ENCODE measurements around the gene CCDC134. TPM values are rescaled to one million over a fixed set of nuclear protein-coding genes. Genes with fewer than 3 reads are reported as not detected.

CCDC134 gene
- total and polyA plus RNA-seq, 2 of the 8 experiments (the other 6 are each of a cell fraction or from before 2014, with no cell fraction given) = 7.7 to 20.0 TPM

- H3K4me1 ChIP-seq (replicated peaks in 1 of 4; ENCODE audit: control insufficient read depth in 3 of 4, insufficient read depth in 4 of 4, low read length in 3 of 4) = peaks cover 11 to 38% (median 26%) of the 10 kb centered on the region in 4 experiments
- no peak overlapping the region for H3K18ac ChIP-seq (ENCODE audit: extremely low read depth, low read length)
These were observed 46.8 kb downstream of the CCDC134 start for GRCh38 chr22:41847300-41847699.

More at GRCh38 chr22:41847300-41847699, 46.8 kb downstream of the CCDC134 start:
- no peak overlapping the region for H2AK5ac ChIP-seq (ENCODE audit: low read depth, low read length)
- no peak overlapping the region for H3K14ac ChIP-seq (ENCODE audit: insufficient read length)
- no peak overlapping the region; a peak in 2 of 4 replicates for H3K4me2 ChIP-seq (ENCODE audit: insufficient read depth in 1 of 2, low read depth in 2 of 2, low read length in 2 of 2)
- DNase-seq (ENCODE audit: low read depth in 1 of 2, low spot score in 2 of 2) (no peak), FAIRE-seq (no peak)
- CTCF ChIA-PET (ENCODE audit: partially characterized antibody) = interaction anchor here (1.0 to 3.8 kb wide), 6 partner anchors 10 to 150 kb away, joined by 3 to 33 read pairs (median 7); no protein-coding TSS in a partner anchor
- no peak overlapping the region for H4K8ac ChIP-seq (ENCODE audit: extremely low read depth, insufficient read depth, low read length)
- peaks cover 0 to 11% (median 2%) of the 10 kb centered on the region in 4 experiments; a peak in 4 of 8 replicates for H3K36me3 ChIP-seq (ENCODE audit: control insufficient read depth in 2 of 4, insufficient read depth in 4 of 4, low read length in 3 of 4)
- no peak overlapping the region for H2BK20ac ChIP-seq (ENCODE audit: low read length)
- no peak overlapping the region for H3K4me3 ChIP-seq (ENCODE audit: extremely low read depth in 1 of 4, insufficient read depth in 2 of 4, low read depth in 3 of 4, low read length in 4 of 4)
- peaks cover 34 to 95% of the 10 kb centered on the region in 2 experiments for H3K79me2 ChIP-seq (ENCODE audit: control insufficient read depth in 1 of 2, insufficient read depth in 2 of 2, low read length in 2 of 2)
- H3K79me1 ChIP-seq (ENCODE audit: low read depth, low read length) = peaks cover 21% of the 10 kb centered on the region
- no peak overlapping the region for H4K91ac ChIP-seq (replicated peaks; ENCODE audit: insufficient read length, low read length)
- no peak overlapping the region for H3K27ac ChIP-seq (ENCODE audit: low read depth, low read length)
- WGBS, 2 experiments (ENCODE audit: extremely low coverage in 1 of 2, insufficient coverage in 1 of 2, insufficient read length in 1 of 2, insufficient replicate concordance in 2 of 2, low coverage in 1 of 2, low lambda C conversion rate in 2 of 2, missing lambda C conversion rate in 1 of 2) = 90% methylated on average over 2 of the region's 2 CpGs; no CpG with 5 or more reads in 1 of the 2 experiments
- POLR2A ChIA-PET (ENCODE audit: partially characterized antibody) = interaction anchor here (0.9 to 8.7 kb wide), 5 partner anchors 9 to 33 kb away, joined by 4 to 85 read pairs (median 7); partner anchors contain the start of gene SREBF2
- no peak for TF ChIP-seq POLR2AphosphoS5 (IDR thresholded peaks at IDR 0.05; ENCODE audit: low read depth, low read length)
- TF ChIP-seq SIN3A (conservative IDR thresholded peaks at IDR 0.05 in 1 of 2, IDR thresholded peaks at IDR 0.05 in 1 of 2; ENCODE audit: low read depth in 1 of 2, low read length in 2 of 2) = no peak
- H2AFZ ChIP-seq (ENCODE audit: low read length) = no peak overlapping the region
- H3K23ac ChIP-seq (ENCODE audit: insufficient read length) = no peak overlapping the region
- H4K20me1 ChIP-seq (replicated peaks in 1 of 2; ENCODE audit: control insufficient read depth in 1 of 2, insufficient read depth in 2 of 2, low read length in 2 of 2) = peaks cover 14 to 31% of the 10 kb centered on the region in 2 experiments
- no peak overlapping the region for H2BK5ac ChIP-seq (ENCODE audit: low read depth, low read length)
- no peaks in the 10 kb centered on the region for H3K23me2 ChIP-seq (ENCODE audit: low read depth, low read length)
- H4K5ac ChIP-seq (ENCODE audit: insufficient read length, low read depth, low read length) = no peak overlapping the region
- H3K9ac ChIP-seq (replicated peaks in 1 of 4; ENCODE audit: extremely low read depth in 1 of 4, low read depth in 3 of 4, low read length in 3 of 4) = no peak overlapping the region
- no peaks in the 10 kb centered on the region for H3K9me3 ChIP-seq (ENCODE audit: insufficient read depth in 2 of 2, low read depth in 1 of 2, low read length in 1 of 2)
- H2BK15ac ChIP-seq (ENCODE audit: low read length) = no peak overlapping the region
- H3K4ac ChIP-seq (replicated peaks; ENCODE audit: insufficient read length, low read depth, low read length) = no peak overlapping the region
- H2BK12ac ChIP-seq (ENCODE audit: low read depth, low read length) = no peak overlapping the region
- H2BK120ac ChIP-seq (replicated peaks; ENCODE audit: low read depth, low read length) = no peak overlapping the region
- H3K56ac ChIP-seq (replicated peaks; ENCODE audit: insufficient read length, low read depth, low read length) = no peak overlapping the region
- no peaks in the 10 kb centered on the region for H3K27me3 ChIP-seq (replicated peaks in 1 of 4; ENCODE audit: control insufficient read depth in 3 of 4, extremely low read depth in 1 of 4, insufficient read depth in 3 of 4, low read length in 3 of 4)

Data from H1 (cell line).